Loucy (cell line): ENCODE measurements around the gene SMPX.

Experiments used
- EZH2phosphoT487 ChIP-seq: fragments of 200-600 bp; IDR thresholded peaks from 2 replicates; pipeline ENCODE4 v1.6.1; 2018; ENCODE audit warnings: antibody characterized with exemption, mild to moderate bottlenecking, moderate library complexity, borderline replicate concordance
- TF ChIP-seq, protein P1 (sequence below): fragments of 200-600 bp; sonication (generic); conservative IDR thresholded peaks from 2 replicates; pipeline ENCODE4 v1.5.1; 2014; ENCODE audit warnings: mild to moderate bottlenecking, antibody characterized with exemption, low read length

DNA sequence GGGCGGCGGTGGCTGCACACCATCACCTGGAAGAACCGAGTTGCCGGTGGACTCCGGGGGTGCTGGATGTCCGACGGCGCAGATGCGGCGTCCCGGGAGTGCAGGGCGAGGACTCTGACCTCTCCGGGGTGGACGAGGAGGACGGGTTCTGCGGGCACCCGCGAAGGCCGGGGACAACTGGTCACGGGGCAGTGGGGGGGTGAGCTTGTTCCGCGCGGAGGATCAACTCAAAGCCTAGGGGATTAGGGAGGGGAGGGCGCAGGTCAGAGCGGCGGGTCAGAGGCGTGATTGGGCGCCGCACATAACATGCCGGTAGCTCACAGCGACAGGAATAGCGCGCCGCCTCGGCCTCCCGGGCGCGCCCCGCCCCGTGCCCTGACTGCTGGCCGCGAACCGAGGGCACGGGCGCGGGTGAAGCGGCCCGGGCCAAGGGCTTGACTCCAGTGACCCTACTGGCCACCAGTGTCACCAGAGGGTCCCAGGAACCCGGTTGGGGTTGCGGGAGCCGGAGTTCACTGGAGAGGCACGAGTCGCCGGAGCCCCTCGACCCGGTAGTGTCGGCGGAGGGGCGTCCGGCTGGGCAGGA is 99.7 kb downstream of the SMPX start, which contains the start of gene KLHL34:
- TF ChIP-seq, protein P1, sequence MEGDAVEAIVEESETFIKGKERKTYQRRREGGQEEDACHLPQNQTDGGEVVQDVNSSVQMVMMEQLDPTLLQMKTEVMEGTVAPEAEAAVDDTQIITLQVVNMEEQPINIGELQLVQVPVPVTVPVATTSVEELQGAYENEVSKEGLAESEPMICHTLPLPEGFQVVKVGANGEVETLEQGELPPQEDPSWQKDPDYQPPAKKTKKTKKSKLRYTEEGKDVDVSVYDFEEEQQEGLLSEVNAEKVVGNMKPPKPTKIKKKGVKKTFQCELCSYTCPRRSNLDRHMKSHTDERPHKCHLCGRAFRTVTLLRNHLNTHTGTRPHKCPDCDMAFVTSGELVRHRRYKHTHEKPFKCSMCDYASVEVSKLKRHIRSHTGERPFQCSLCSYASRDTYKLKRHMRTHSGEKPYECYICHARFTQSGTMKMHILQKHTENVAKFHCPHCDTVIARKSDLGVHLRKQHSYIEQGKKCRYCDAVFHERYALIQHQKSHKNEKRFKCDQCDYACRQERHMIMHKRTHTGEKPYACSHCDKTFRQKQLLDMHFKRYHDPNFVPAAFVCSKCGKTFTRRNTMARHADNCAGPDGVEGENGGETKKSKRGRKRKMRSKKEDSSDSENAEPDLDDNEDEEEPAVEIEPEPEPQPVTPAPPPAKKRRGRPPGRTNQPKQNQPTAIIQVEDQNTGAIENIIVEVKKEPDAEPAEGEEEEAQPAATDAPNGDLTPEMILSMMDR, result no peak
- TF ChIP-seq EZH2phosphoT487, result no peak
